Measurements from ENCODE around the gene RPP25L.

- TF ChIP-seq, protein P1, sequence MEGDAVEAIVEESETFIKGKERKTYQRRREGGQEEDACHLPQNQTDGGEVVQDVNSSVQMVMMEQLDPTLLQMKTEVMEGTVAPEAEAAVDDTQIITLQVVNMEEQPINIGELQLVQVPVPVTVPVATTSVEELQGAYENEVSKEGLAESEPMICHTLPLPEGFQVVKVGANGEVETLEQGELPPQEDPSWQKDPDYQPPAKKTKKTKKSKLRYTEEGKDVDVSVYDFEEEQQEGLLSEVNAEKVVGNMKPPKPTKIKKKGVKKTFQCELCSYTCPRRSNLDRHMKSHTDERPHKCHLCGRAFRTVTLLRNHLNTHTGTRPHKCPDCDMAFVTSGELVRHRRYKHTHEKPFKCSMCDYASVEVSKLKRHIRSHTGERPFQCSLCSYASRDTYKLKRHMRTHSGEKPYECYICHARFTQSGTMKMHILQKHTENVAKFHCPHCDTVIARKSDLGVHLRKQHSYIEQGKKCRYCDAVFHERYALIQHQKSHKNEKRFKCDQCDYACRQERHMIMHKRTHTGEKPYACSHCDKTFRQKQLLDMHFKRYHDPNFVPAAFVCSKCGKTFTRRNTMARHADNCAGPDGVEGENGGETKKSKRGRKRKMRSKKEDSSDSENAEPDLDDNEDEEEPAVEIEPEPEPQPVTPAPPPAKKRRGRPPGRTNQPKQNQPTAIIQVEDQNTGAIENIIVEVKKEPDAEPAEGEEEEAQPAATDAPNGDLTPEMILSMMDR (IDR thresholded peaks at IDR 0.05), result no peak
- TF ChIP-seq POLR2A (IDR thresholded peaks at IDR 0.05) (no peak), POLR2AphosphoS5 (IDR thresholded peaks at IDR 0.05) (no peak), EP300 (IDR thresholded peaks at IDR 0.05) (no peak)
Observed at GRCh38 chr9:34587271-34587670, 24.6 kb downstream of the RPP25L start.

All from upper lobe of left lung (tissue), 4 donors.